Ascending aorta (tissue), 2 donors: ENCODE results near the gene RGS4. TPM values are rescaled to one million over a fixed set of nuclear protein-coding genes. Genes with fewer than 3 reads are reported as not detected.

Experiments used
- DNase-seq, 2 donors: peaks; one replicate each; pipeline ENCODE4 v3.0.0-alpha.2; 2019; ENCODE audit warnings: low spot score in 2 of 2
- H3K27ac ChIP-seq, 2 donors: fragments of 200-600 bp; sonication (generic); one replicate each; pipeline ENCODE4 v1.5.1; 2016 to 2017; ENCODE audit warnings: mild to moderate bottlenecking in 1 of 2
- H3K27me3 ChIP-seq: fragments of 200-600 bp; sonication (generic); one replicate; pipeline ENCODE4 v1.5.1; 2017
- H3K36me3 ChIP-seq, 2 donors: fragments of 200-600 bp; sonication (generic); one replicate each; pipeline ENCODE4 v1.5.1; 2016
- H3K4me1 ChIP-seq, 2 donors: fragments of 200-600 bp; sonication (generic); one replicate each; pipeline ENCODE4 v1.5.1; 2016 to 2017; ENCODE audit warnings: mild to moderate bottlenecking in 1 of 2
- H3K4me3 ChIP-seq, 2 donors: fragments of 200-600 bp; sonication (generic); one replicate each; pipeline ENCODE4 v1.5.1; 2016 to 2017; ENCODE audit warnings: mild to moderate bottlenecking in 1 of 2
- H3K9me3 ChIP-seq, 2 donors: fragments of 200-600 bp; sonication (generic); one replicate each; pipeline ENCODE4 v1.5.1; 2016
- CTCF ChIP-seq, 3 experiments: fragments of 200-600 bp in 2 of 3; fragments of 450-650 bp in 1 of 3; sonication (generic) in 2 of 3; IDR thresholded peaks; one replicate each; pipeline ENCODE4 v1.5.1; 2016 to 2019; ENCODE audit warnings: antibody characterized with exemption in 3 of 3, mild to moderate bottlenecking in 1 of 3, moderate library complexity in 1 of 3
- intact Hi-C: fragments of 100-400 bp; cut with DNase I; formaldehyde crosslinking; loops from one replicate; pipeline ENCODE4 v1.15.1; 2023
- total RNA-seq: library from RNA; depleted of rRNA; stranded (reverse); fragments of >200 nt; gene quantifications from one replicate; pipeline ENCODE4 v1.1.0, GENCODE V29; 2016

The RGS4 gene
- total RNA-seq, 1 donor from 2014 or later = 57.5 TPM

- Histone ChIP-seq H3K27me3 (no peaks in the 10 kb centered on the region), H3K4me3 (no peak overlapping the region), H3K36me3 (no peaks in the 10 kb centered on the region), H3K4me1 (no peaks in the 10 kb centered on the region), H3K27ac (no peak overlapping the region), H3K9me3 (no peaks in the 10 kb centered on the region)
- DNase-seq = no peak
- intact Hi-C loops = no loop called here
- TF ChIP-seq CTCF (IDR thresholded peaks at IDR 0.05) = no peak
These were observed 20.3 kb upstream of the RGS4 start for GRCh38 chr1:163048869-163049268.

GRCh38 chr1:163049296-163049695 is 19.9 kb upstream of the RGS4 start:
- Histone ChIP-seq H3K4me1 (no peaks in the 10 kb centered on the region), H3K27ac (no peak overlapping the region), H3K4me3 (no peak overlapping the region), H3K36me3 (no peaks in the 10 kb centered on the region), H3K27me3 (no peaks in the 10 kb centered on the region), H3K9me3 (no peaks in the 10 kb centered on the region)
- DNase-seq = no peak
- TF ChIP-seq CTCF (IDR thresholded peaks at IDR 0.05) = no peak
- intact Hi-C loops = no loop called here

- Histone ChIP-seq H3K27ac (no peak overlapping the region), H3K9me3 (no peaks in the 10 kb centered on the region), H3K27me3 (no peaks in the 10 kb centered on the region), H3K36me3 (no peaks in the 10 kb centered on the region), H3K4me1 (no peaks in the 10 kb centered on the region), H3K4me3 (no peak overlapping the region)
- TF ChIP-seq CTCF (IDR thresholded peaks at IDR 0.05) = no peak
- no peak for DNase-seq
- intact Hi-C loops = no loop called here
These were observed 18.7 kb upstream of the RGS4 start for GRCh38 chr1:163050496-163050895.

DNA sequence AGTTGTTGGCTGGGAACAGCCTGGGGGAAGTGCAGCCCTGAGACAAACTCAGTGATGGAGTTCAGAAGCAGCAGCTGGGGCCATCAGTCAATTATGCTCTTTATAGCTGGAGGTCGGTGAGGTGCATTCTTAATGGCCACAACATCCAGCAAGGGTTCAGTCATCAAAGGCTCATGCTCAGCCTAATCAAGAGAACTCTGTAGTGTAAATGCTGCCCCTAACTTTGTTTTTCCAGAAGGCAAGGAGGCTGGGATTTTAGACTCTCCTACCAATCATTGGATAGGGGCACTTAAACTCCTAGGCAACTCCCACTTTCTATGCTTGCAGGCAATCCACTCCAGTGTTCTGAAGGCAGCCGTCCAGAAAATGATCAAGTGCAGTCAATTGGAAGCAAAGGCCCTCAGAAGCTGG is 15.0 kb upstream of the RGS4 start:
- Histone ChIP-seq H3K27ac (no peak overlapping the region), H3K27me3 (no peaks in the 10 kb centered on the region), H3K4me3 (no peak overlapping the region), H3K9me3 (no peaks in the 10 kb centered on the region), H3K4me1 (no peaks in the 10 kb centered on the region), H3K36me3 (no peaks in the 10 kb centered on the region)
- TF ChIP-seq CTCF (IDR thresholded peaks at IDR 0.05) = no peak
- no peak for DNase-seq
- intact Hi-C loops = no loop called here

DNA sequence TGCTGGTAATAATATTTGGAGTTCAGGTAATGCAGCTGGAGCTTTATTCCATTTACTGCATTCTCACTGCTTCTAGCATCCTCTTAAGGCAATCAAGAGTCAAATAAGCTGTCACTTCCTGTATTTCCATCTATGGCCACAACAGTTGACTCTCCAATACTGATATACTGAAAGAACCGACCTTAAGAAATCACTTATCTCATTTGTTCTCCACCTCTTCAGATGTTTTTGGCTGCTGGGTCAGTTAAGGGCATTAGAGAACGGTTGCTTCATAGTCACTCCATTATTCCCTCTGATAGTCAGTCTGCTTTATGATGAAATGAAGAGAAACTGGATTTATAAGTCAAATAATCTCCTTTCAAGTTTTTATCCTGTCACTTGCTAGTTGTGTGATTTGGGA is 14.2 kb upstream of the RGS4 start:
- no peak overlapping the region for H3K27ac ChIP-seq
- intact Hi-C loops = no loop called here
- no peaks in the 10 kb centered on the region for H3K27me3 ChIP-seq

More for the DNA sequence above, 14.2 kb upstream of the RGS4 start:
- no peaks in the 10 kb centered on the region for H3K4me1 ChIP-seq
- no peak overlapping the region for H3K4me3 ChIP-seq
- DNase-seq = no peak
- H3K9me3 ChIP-seq = no peaks in the 10 kb centered on the region
- H3K36me3 ChIP-seq = no peaks in the 10 kb centered on the region
- no peak for TF ChIP-seq CTCF (IDR thresholded peaks at IDR 0.05)
